ENCODE data around the gene PTPRF. TPM values are rescaled to one million over a fixed set of nuclear protein-coding genes. Genes with fewer than 3 reads are reported as not detected.

PTPRF gene
- total and polyA plus RNA-seq, 10 donors: 2.7 to 25.0 (median 10.8) TPM

DNA sequence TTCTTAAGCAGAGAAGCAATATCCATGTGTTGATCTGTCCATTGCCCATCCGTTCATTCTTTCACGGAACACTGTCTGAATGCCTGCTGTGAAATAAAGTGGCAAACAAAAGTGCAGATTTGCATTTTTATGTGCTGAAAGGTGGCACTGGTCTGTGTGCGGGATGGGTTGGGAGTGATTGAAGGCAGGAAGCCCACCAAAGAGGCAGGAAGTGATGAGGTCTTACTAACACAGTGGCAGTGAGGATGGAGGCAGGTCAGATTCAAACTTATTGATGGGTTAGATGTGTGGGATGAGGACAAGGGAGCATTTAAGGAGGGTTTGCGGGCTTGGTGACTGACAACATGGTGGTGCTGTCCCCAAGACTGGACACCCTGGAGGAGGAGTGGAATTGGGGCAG lies 8.3 kb downstream of the PTPRF start:
- 77 to 90% (median 84%) methylated on average over 4 of the region's 4 CpGs for WGBS, 5 donors
- intact Hi-C loops (cut with DNase I; ENCODE audit: low total_unique reads): loop anchor here (10.0 kb wide), 1 partner anchor 506 kb away; no protein-coding TSS in a partner anchor
- Histone ChIP-seq H3K9me3 (no peaks in the 10 kb centered on the region), H3K36me3 (no peaks in the 10 kb centered on the region), H3K4me3 (no peak overlapping the region), H3K27me3 (replicated peaks in 1 of 7) (no peaks in the 10 kb centered on the region), H3K27ac (no peak overlapping the region), H3K4me1 (peaks cover 6 to 38% (median 20%) of the 10 kb centered on the region in 6 donors)
- no peak for DNase-seq
- TF ChIP-seq POLR2A (IDR thresholded peaks at IDR 0.05) (no peak), POLR2AphosphoS5 (IDR thresholded peaks at IDR 0.05) (no peak)
- TF ChIP-seq, protein P1, sequence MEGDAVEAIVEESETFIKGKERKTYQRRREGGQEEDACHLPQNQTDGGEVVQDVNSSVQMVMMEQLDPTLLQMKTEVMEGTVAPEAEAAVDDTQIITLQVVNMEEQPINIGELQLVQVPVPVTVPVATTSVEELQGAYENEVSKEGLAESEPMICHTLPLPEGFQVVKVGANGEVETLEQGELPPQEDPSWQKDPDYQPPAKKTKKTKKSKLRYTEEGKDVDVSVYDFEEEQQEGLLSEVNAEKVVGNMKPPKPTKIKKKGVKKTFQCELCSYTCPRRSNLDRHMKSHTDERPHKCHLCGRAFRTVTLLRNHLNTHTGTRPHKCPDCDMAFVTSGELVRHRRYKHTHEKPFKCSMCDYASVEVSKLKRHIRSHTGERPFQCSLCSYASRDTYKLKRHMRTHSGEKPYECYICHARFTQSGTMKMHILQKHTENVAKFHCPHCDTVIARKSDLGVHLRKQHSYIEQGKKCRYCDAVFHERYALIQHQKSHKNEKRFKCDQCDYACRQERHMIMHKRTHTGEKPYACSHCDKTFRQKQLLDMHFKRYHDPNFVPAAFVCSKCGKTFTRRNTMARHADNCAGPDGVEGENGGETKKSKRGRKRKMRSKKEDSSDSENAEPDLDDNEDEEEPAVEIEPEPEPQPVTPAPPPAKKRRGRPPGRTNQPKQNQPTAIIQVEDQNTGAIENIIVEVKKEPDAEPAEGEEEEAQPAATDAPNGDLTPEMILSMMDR (IDR thresholded peaks at IDR 0.05 in 8 of 11, conservative IDR thresholded peaks at IDR 0.05 in 3 of 11): no peak

DNA sequence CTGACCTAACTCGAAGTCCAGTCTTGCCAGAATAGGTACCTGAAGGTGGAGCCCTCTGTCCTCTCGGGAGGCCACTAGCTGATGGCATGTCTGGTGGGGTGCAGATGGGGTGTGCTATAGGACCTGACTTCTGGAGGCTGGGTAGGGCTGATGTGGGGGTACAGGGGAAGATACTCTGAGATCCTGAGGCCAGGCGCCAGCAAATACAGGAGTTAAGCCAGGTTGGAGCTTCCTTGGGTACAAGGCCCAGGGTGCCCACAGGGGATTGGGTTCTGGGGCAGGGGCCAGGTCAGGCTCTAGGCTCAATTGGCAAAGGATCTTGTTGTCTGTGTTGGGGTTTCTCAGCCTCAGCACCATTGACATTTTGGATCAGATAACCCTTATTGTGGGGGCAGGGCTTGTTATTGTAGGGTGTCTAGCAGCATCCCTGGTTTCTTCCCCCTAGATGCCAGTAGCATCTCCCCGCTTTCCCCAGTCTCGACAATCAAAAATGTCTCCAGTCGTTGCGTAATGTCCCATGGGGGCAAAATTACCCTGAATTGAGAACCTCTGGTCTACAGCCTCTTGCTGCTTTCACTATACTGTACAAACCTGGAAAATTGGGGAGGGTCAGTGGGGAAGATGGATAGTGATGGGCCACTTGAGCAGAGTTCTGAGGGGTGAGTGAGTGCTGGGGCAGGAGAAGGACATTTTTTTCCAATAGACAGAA lies 9.2 kb downstream of the PTPRF start:
- DNase-seq: peak; percentile 47
- intact Hi-C loops (cut with DNase I; ENCODE audit: low total_unique reads): loop anchor here (10.0 kb wide), 1 partner anchor 505 kb away; no protein-coding TSS in a partner anchor
- peak overlapping the region in 7 of 8 donors; percentile 48 to 79 (median 74) for H3K27ac ChIP-seq
- H3K9me3 ChIP-seq: no peaks in the 10 kb centered on the region
- H3K36me3 ChIP-seq: no peaks in the 10 kb centered on the region
- TF ChIP-seq POLR2AphosphoS5 (IDR thresholded peaks at IDR 0.05) (no peak), POLR2A (IDR thresholded peaks at IDR 0.05) (no peak)
- TF ChIP-seq, protein P1 (IDR thresholded peaks at IDR 0.05 in 8 of 11, conservative IDR thresholded peaks at IDR 0.05 in 3 of 11): no peak
- no peak overlapping the region for H3K4me3 ChIP-seq
- H3K4me1 ChIP-seq: peaks cover 6 to 38% (median 20%) of the 10 kb centered on the region in 6 donors
- no peaks in the 10 kb centered on the region for H3K27me3 ChIP-seq (replicated peaks in 1 of 7)
- 83 to 92% (median 90%) methylated on average over 7 of the region's 7 CpGs for WGBS, 5 donors

DNA sequence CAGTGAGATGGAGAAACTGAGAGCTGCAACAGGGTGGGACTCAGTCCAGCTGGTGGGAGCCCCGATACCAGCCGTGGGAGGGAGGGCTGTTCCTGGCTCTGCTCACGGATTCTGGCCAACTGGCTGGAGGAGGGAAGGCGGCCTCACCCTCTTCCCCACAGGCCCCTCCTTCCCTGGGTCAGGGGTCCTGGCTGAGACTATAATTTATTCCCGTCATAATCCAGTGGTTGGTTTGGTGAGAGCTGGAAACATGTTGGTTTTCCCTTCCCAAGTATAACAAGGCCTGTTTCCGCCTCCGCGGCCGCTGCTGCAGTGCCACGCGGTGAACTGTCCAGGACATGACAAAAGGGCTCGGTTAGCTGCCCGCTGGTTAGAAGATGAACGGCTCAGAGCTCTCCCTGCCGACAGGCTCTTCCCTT lies 10.0 kb downstream of the PTPRF start:
- 55 to 68% (median 60%) methylated on average over 14 to 15 of the region's 15 CpGs for WGBS, 5 donors
- Histone ChIP-seq H3K27ac (peak overlapping the region in 7 of 8 donors; percentile 48 to 79 (median 74)), H3K9me3 (no peaks in the 10 kb centered on the region), H3K27me3 (replicated peaks in 1 of 7) (no peaks in the 10 kb centered on the region), H3K4me1 (peaks cover 6 to 38% (median 20%) of the 10 kb centered on the region in 6 donors), H3K4me3 (no peak overlapping the region), H3K36me3 (no peaks in the 10 kb centered on the region)
- DNase-seq: peak; percentile 81
- TF ChIP-seq, protein P1 (IDR thresholded peaks at IDR 0.05 in 8 of 11, conservative IDR thresholded peaks at IDR 0.05 in 3 of 11): no peak
- TF ChIP-seq POLR2AphosphoS5 (IDR thresholded peaks at IDR 0.05): peak in 2 of 3 donors; percentile 53 to 70
- intact Hi-C loops (cut with DNase I; ENCODE audit: low total_unique reads): no loop called here

DNA sequence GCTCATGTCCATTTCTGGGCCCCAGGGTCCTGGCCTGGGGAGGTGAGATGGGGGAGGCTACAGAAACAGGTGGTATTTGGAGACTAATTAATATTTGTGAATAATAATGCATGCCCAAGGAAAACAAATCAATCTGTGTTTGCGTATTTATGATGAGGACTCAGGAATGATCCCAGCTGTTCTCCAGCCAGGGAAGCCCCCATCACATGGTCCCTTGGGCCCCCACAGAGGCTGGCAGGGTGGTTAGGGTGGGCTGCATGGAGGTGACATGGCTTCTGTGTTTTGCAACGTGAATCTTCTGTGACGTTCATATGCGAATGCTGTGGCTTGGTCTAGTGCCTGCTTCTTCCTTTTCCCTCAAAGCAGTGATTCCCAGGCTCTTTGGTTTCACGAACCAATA lies 10.5 kb downstream of the PTPRF start:
- no peaks in the 10 kb centered on the region for H3K9me3 ChIP-seq
- H3K36me3 ChIP-seq: no peaks in the 10 kb centered on the region
- H3K27ac ChIP-seq: peak overlapping the region in 7 of 8 donors; percentile 48 to 79 (median 74)
- TF ChIP-seq POLR2A (IDR thresholded peaks at IDR 0.05): no peak
- TF ChIP-seq, protein P1 (IDR thresholded peaks at IDR 0.05 in 8 of 11, conservative IDR thresholded peaks at IDR 0.05 in 3 of 11): no peak
- TF ChIP-seq POLR2AphosphoS5 (IDR thresholded peaks at IDR 0.05): no peak
- H3K4me1 ChIP-seq: peaks cover 6 to 40% (median 20%) of the 10 kb centered on the region in 6 donors
- intact Hi-C loops (cut with DNase I; ENCODE audit: low total_unique reads): no loop called here
- peak; percentile 50 for DNase-seq
- H3K4me3 ChIP-seq: no peak overlapping the region
- 48 to 66% (median 59%) methylated on average over 5 of the region's 5 CpGs for WGBS, 5 donors
- no peaks in the 10 kb centered on the region for H3K27me3 ChIP-seq (replicated peaks in 1 of 7)

Data from spleen (tissue), 11 donors.